ENCODE results near the gene FBLN1.

The FBLN1 gene

GRCh38 chr22:45510376-45511232 lies 7.9 kb downstream of the FBLN1 start:
- Histone ChIP-seq H3F3A (ENCODE audit: low read depth) (no peaks in the 10 kb centered on the region), H3K79me2 (ENCODE audit: insufficient read depth, low read length) (no peaks in the 10 kb centered on the region), H3K4me1 (ENCODE audit: insufficient read depth, low read length, poor library complexity, severe bottlenecking) (no peaks in the 10 kb centered on the region), H3K4me3 (ENCODE audit: low read length, poor library complexity, severe bottlenecking) (no peak overlapping the region), H2AFZ (ENCODE audit: low read length) (no peak overlapping the region), H3K27me3 (ENCODE audit: insufficient read depth, low read length, poor library complexity, severe bottlenecking) (no peaks in the 10 kb centered on the region), H3K9ac (ENCODE audit: low read depth, low read length, poor library complexity, severe bottlenecking) (no peak overlapping the region), H3K4me2 (ENCODE audit: low read depth, low read length, poor library complexity, severe bottlenecking) (no peak overlapping the region), H3K9me3 (ENCODE audit: insufficient read depth, low read depth, low read length) (no peaks in the 10 kb centered on the region), H3K36me3 (ENCODE audit: insufficient read depth, low read length) (no peaks in the 10 kb centered on the region), H3K9me2 (replicated peaks; ENCODE audit: low read depth, low read length) (no peaks in the 10 kb centered on the region), H4K20me1 (ENCODE audit: insufficient read depth, low read length, poor library complexity, severe bottlenecking) (no peaks in the 10 kb centered on the region)
- TF ChIP-seq EZH2phosphoT487 (IDR thresholded peaks at IDR 0.05; ENCODE audit: borderline replicate concordance) (no peak), CTCF (conservative IDR thresholded peaks at IDR 0.05; ENCODE audit: low read length) (no peak)

- H3K4me2 ChIP-seq (ENCODE audit: low read depth, low read length, poor library complexity, severe bottlenecking) = no peak overlapping the region
- H3K9ac ChIP-seq (ENCODE audit: low read depth, low read length, poor library complexity, severe bottlenecking) = no peak overlapping the region
- no peaks in the 10 kb centered on the region for H3K27me3 ChIP-seq (ENCODE audit: insufficient read depth, low read length, poor library complexity, severe bottlenecking)
- no peak overlapping the region for H2AFZ ChIP-seq (ENCODE audit: low read length)
- no peaks in the 10 kb centered on the region for H3K4me1 ChIP-seq (ENCODE audit: insufficient read depth, low read length, poor library complexity, severe bottlenecking)
- no peaks in the 10 kb centered on the region for H3K36me3 ChIP-seq (ENCODE audit: insufficient read depth, low read length)
- no peaks in the 10 kb centered on the region for H3K79me2 ChIP-seq (ENCODE audit: insufficient read depth, low read length)
- TF ChIP-seq CTCF (conservative IDR thresholded peaks at IDR 0.05; ENCODE audit: low read length) (no peak), EZH2phosphoT487 (IDR thresholded peaks at IDR 0.05; ENCODE audit: borderline replicate concordance) (no peak)
- no peaks in the 10 kb centered on the region for H3K9me3 ChIP-seq (ENCODE audit: insufficient read depth, low read depth, low read length)
- H3K9me2 ChIP-seq (replicated peaks; ENCODE audit: low read depth, low read length) = no peaks in the 10 kb centered on the region
- no peaks in the 10 kb centered on the region for H4K20me1 ChIP-seq (ENCODE audit: insufficient read depth, low read length, poor library complexity, severe bottlenecking)
- H3F3A ChIP-seq (ENCODE audit: low read depth) = no peaks in the 10 kb centered on the region
- H3K4me3 ChIP-seq (ENCODE audit: low read length, poor library complexity, severe bottlenecking) = no peak overlapping the region
Measured at GRCh38 chr22:45511847-45512261, 9.2 kb downstream of the FBLN1 start.

- Histone ChIP-seq H4K20me1 (ENCODE audit: insufficient read depth, low read length, poor library complexity, severe bottlenecking) (no peaks in the 10 kb centered on the region), H3K36me3 (ENCODE audit: insufficient read depth, low read length) (no peaks in the 10 kb centered on the region), H3K79me2 (ENCODE audit: insufficient read depth, low read length) (no peaks in the 10 kb centered on the region), H3K4me2 (ENCODE audit: low read depth, low read length, poor library complexity, severe bottlenecking) (no peak overlapping the region), H3K9me3 (ENCODE audit: insufficient read depth, low read depth, low read length) (no peaks in the 10 kb centered on the region), H3F3A (ENCODE audit: low read depth) (no peaks in the 10 kb centered on the region), H3K9me2 (replicated peaks; ENCODE audit: low read depth, low read length) (no peaks in the 10 kb centered on the region), H3K4me1 (ENCODE audit: insufficient read depth, low read length, poor library complexity, severe bottlenecking) (no peaks in the 10 kb centered on the region), H3K4me3 (ENCODE audit: low read length, poor library complexity, severe bottlenecking) (no peak overlapping the region), H3K9ac (ENCODE audit: low read depth, low read length, poor library complexity, severe bottlenecking) (no peak overlapping the region), H3K27me3 (ENCODE audit: insufficient read depth, low read length, poor library complexity, severe bottlenecking) (no peaks in the 10 kb centered on the region), H2AFZ (ENCODE audit: low read length) (no peak overlapping the region)
- no peak for TF ChIP-seq CTCF (conservative IDR thresholded peaks at IDR 0.05; ENCODE audit: low read length)
Measured at GRCh38 chr22:45512363-45512762, 9.7 kb downstream of the FBLN1 start.
